Activated effector memory CD4-positive, alpha-beta T cell treated with anti-CD3 and anti-CD28 coated beads, Interleukin-2, amount 50 U/mL, for 16 hours (primary cell): ENCODE results near the gene ADRB2.
"Not testable (repeated sequence)": the region's sequence is repeated elsewhere in the genome, so short reads cannot be mapped to it uniquely, and the experiment has no call there.

ENCODE experiments used
- DNase-seq: peaks from one replicate; pipeline ENCODE4 v3.0.0-alpha.2; 2020

Gene ADRB2

GRCh38 chr5:148856424-148856823 is 30.0 kb downstream of the ADRB2 start:
- no peak for DNase-seq

- DNase-seq: no peak
Observed at GRCh38 chr5:148857474-148857873, 31.1 kb downstream of the ADRB2 start.

- DNase-seq: no peak
Observed at GRCh38 chr5:148858106-148858505, 31.7 kb downstream of the ADRB2 start.

GRCh38 chr5:148858547-148858946 is 32.1 kb downstream of the ADRB2 start:
- DNase-seq: no peak

- DNase-seq: no peak
Observed at GRCh38 chr5:148859703-148860102, 33.3 kb downstream of the ADRB2 start.

GRCh38 chr5:148860599-148860998 is 34.2 kb downstream of the ADRB2 start:
- DNase-seq: no peak

- no peak for DNase-seq
Observed at GRCh38 chr5:148861088-148861487, 34.7 kb downstream of the ADRB2 start.

GRCh38 chr5:148861696-148862095 is 35.3 kb downstream of the ADRB2 start:
- DNase-seq: no peak

- no peak for DNase-seq
Observed at GRCh38 chr5:148864113-148864841, 37.9 kb downstream of the ADRB2 start.

- no peak for DNase-seq
Observed at GRCh38 chr5:148866024-148866423, 39.6 kb downstream of the ADRB2 start.

- DNase-seq: no peak
Observed at GRCh38 chr5:148873120-148873519, 46.7 kb downstream of the ADRB2 start.

GRCh38 chr5:148873690-148874485 is 47.5 kb downstream of the ADRB2 start:
- no peak for DNase-seq

- DNase-seq: no peak
Observed at GRCh38 chr5:148875205-148875875, 48.9 kb downstream of the ADRB2 start.

GRCh38 chr5:148877436-148877835 is 51.0 kb downstream of the ADRB2 start:
- DNase-seq: not testable (repeated sequence)
